ENCODE results near the gene NPTN. TPM values are rescaled to one million over a fixed set of nuclear protein-coding genes. Genes with fewer than 3 reads are reported as not detected.
"Not testable (repeated sequence)": the region's sequence is repeated elsewhere in the genome, so short reads cannot be mapped to it uniquely, and the experiment has no call there.

Gene NPTN
- total RNA-seq, 1 experiment from 2014 or later: 164 TPM

GRCh38 chr15:73550190-73550589, 83.0 kb downstream of the NPTN start:
- Histone ChIP-seq H3K4me3 (ENCODE audit: low read length) (no peak overlapping the region), H3K36me3 (ENCODE audit: low read depth, low read length) (no peaks in the 10 kb centered on the region), H3K4me1 (ENCODE audit: insufficient read depth, low read length) (no peaks in the 10 kb centered on the region), H3K27me3 (ENCODE audit: low read length) (no peaks in the 10 kb centered on the region), H3K9me3 (ENCODE audit: low read length) (no peaks in the 10 kb centered on the region), H3K9me2 (replicated peaks; ENCODE audit: low read length) (no peaks in the 10 kb centered on the region), H4K20me1 (ENCODE audit: low read length) (no peaks in the 10 kb centered on the region), H3F3A (ENCODE audit: low read length, unreplicated experiment) (no peaks in the 10 kb centered on the region), H3K4me2 (ENCODE audit: low read length) (no peak overlapping the region), H3K9ac (ENCODE audit: low read length) (no peak overlapping the region), H2AFZ (ENCODE audit: low read length) (no peak overlapping the region), H3K79me2 (ENCODE audit: low read length) (no peaks in the 10 kb centered on the region), H3K27ac (ENCODE audit: low read length) (no peak overlapping the region)
- no peak for ATAC-seq
- TF ChIP-seq CTCF (conservative IDR thresholded peaks at IDR 0.05; ENCODE audit: low read depth, low read length): no peak
- TF ChIP-seq EZH2 (IDR thresholded peaks at IDR 0.05; ENCODE audit: low read length, unreplicated experiment): no peak
- TF ChIP-seq EZH2phosphoT487 (IDR thresholded peaks at IDR 0.05; ENCODE audit: borderline replicate concordance, low read length): no peak
- ChIA-PET POLR2A (ENCODE audit: unreplicated experiment) (no interaction called here), CTCF (no interaction called here)
- intact Hi-C loops (cut with micrococcal nuclease): loop anchor here (10.0 kb wide), 1 partner anchor 265 kb away; no protein-coding TSS in a partner anchor
- no TSS peak for BruUV-seq (replicated peaks)
- DNase-seq: no peak

DNA sequence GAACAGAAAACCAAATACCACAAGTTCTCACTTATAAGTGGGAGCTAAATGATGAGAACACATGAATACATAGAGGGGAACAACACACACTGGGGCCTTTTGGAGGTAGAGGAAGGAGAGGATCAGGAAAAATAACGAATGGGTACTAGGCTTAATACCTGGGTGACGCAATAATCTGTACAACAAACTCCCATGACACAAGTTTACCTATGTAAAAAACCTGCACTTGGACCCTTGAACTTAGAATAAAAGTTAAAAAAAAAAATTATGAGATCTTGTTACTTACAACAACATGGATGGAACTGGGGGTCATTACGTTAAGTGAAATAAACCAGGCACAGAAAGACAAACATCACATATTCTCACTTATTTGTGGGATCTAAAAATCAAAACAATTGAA, 84.3 kb downstream of the NPTN start:
- POLR2A ChIA-PET (ENCODE audit: unreplicated experiment); H2AFZ ChIP-seq (ENCODE audit: low read length); H3K79me2 ChIP-seq (ENCODE audit: low read length); H3K4me3 ChIP-seq (ENCODE audit: low read length); H3K4me2 ChIP-seq (ENCODE audit: low read length); H3K9me2 ChIP-seq (replicated peaks; ENCODE audit: low read length); intact Hi-C loops (cut with micrococcal nuclease); CTCF ChIA-PET; H3K27ac ChIP-seq (ENCODE audit: low read length); BruUV-seq (replicated peaks); H3K9me3 ChIP-seq (ENCODE audit: low read length); H4K20me1 ChIP-seq (ENCODE audit: low read length); H3F3A ChIP-seq (ENCODE audit: low read length, unreplicated experiment); H3K36me3 ChIP-seq (ENCODE audit: low read depth, low read length); DNase-seq; H3K4me1 ChIP-seq (ENCODE audit: insufficient read depth, low read length); ATAC-seq; H3K9ac ChIP-seq (ENCODE audit: low read length); H3K27me3 ChIP-seq (ENCODE audit: low read length): not testable (repeated sequence)

- BruUV-seq (replicated peaks): no TSS peak
- Histone ChIP-seq H3K9me3 (ENCODE audit: low read length) (no peaks in the 10 kb centered on the region), H3K4me2 (ENCODE audit: low read length) (no peak overlapping the region), H2AFZ (ENCODE audit: low read length) (no peak overlapping the region), H3K4me3 (ENCODE audit: low read length) (no peak overlapping the region), H3K79me2 (ENCODE audit: low read length) (no peaks in the 10 kb centered on the region), H3F3A (ENCODE audit: low read length, unreplicated experiment) (no peaks in the 10 kb centered on the region), H3K9ac (ENCODE audit: low read length) (no peak overlapping the region), H3K4me1 (ENCODE audit: insufficient read depth, low read length) (peaks cover 14% of the 10 kb centered on the region), H3K27ac (ENCODE audit: low read length) (no peak overlapping the region), H3K9me2 (replicated peaks; ENCODE audit: low read length) (no peaks in the 10 kb centered on the region), H4K20me1 (ENCODE audit: low read length) (no peaks in the 10 kb centered on the region), H3K27me3 (ENCODE audit: low read length) (no peaks in the 10 kb centered on the region), H3K36me3 (ENCODE audit: low read depth, low read length) (no peaks in the 10 kb centered on the region)
- ATAC-seq (no peak), DNase-seq (no peak)
- ChIA-PET POLR2A (ENCODE audit: unreplicated experiment) (no interaction called here), CTCF (no interaction called here)
- no peak for TF ChIP-seq EZH2phosphoT487 (IDR thresholded peaks at IDR 0.05; ENCODE audit: borderline replicate concordance, low read length)
- no peak for TF ChIP-seq CTCF (conservative IDR thresholded peaks at IDR 0.05; ENCODE audit: low read depth, low read length)
- TF ChIP-seq EZH2 (IDR thresholded peaks at IDR 0.05; ENCODE audit: low read length, unreplicated experiment): no peak
- intact Hi-C loops (cut with micrococcal nuclease): no loop called here
These were observed 91.7 kb downstream of the NPTN start for GRCh38 chr15:73541479-73541878.

All from PC-3 (cell line).